GM20000 (cell line): Measurements from ENCODE around the gene ATP11A.

ENCODE experiments used
- DNase-seq: peaks from one replicate; pipeline ENCODE4 v3.0.0; 2012; ENCODE audit warnings: low spot score
- CTCF ChIP-seq: IDR thresholded peaks from 2 replicates; pipeline ENCODE4 v1.5.1; 2012; ENCODE audit warnings: mild to moderate bottlenecking, control low read depth; ENCODE audit errors: extremely low read depth, missing control alignments

ATP11A gene

GRCh38 chr13:112733112-112733511, 43.3 kb downstream of the ATP11A start:
- DNase-seq: no peak
- TF ChIP-seq CTCF: no peak

GRCh38 chr13:112733661-112734379, 44.0 kb downstream of the ATP11A start:
- no peak for DNase-seq
- TF ChIP-seq CTCF: no peak

- no peak for TF ChIP-seq CTCF
- no peak for DNase-seq
Observed at GRCh38 chr13:112734696-112735547, 45.1 kb downstream of the ATP11A start.

- TF ChIP-seq CTCF: no peak
- no peak for DNase-seq
Observed at GRCh38 chr13:112735791-112736190, 46.0 kb downstream of the ATP11A start.

- TF ChIP-seq CTCF: no peak
- DNase-seq: no peak
Observed at GRCh38 chr13:112737294-112737693, 47.5 kb downstream of the ATP11A start.

- TF ChIP-seq CTCF: no peak
- DNase-seq: no peak
Observed at GRCh38 chr13:112738606-112739005, 48.8 kb downstream of the ATP11A start.

GRCh38 chr13:112740502-112741131, 50.8 kb downstream of the ATP11A start:
- TF ChIP-seq CTCF: no peak
- DNase-seq: no peak
